Frontal cortex (tissue), 1 donor: ENCODE measurements around the gene SRGAP3. TPM values are rescaled to one million over a fixed set of nuclear protein-coding genes. Genes with fewer than 3 reads are reported as not detected.

Experiments
- small RNA-seq: library from RNA; depleted of rRNA; stranded (forward); fragments of <200 nt; gene quantifications from one replicate; pipeline ENCODE3, GENCODE V24; 2014
- total RNA-seq: library from RNA; depleted of rRNA; stranded (reverse); fragments of >200 nt; gene quantifications from one replicate; pipeline ENCODE4 v1.2.3, GENCODE V29; 2014

Gene SRGAP3
- total RNA-seq, 1 donor from 2014 or later: 58.3 TPM

Small RNAs within 50 kb of the gene (small RNA-seq; reads per million reads assigned to genes)
- not detected for gene RF00416

Other genes with a start within 250 kb of the SRGAP3 start
- gene THUMPD3, start 113.4 kb upstream of the SRGAP3 start, total RNA-seq: 79.1 TPM
- gene SETD5, start 148.0 kb upstream of the SRGAP3 start, total RNA-seq: 28.5 TPM